IPS-15b (cell line): Measurements from ENCODE around the gene CD79A.
A peak's percentile ranks its signal among the peaks of the same experiment; 100 is the strongest.
"Not testable (repeated sequence)": the region's sequence is repeated elsewhere in the genome, so short reads cannot be mapped to it uniquely, and the experiment has no call there.

Experiments
- H3K27me3 ChIP-seq: one replicate; pipeline ENCODE4 v1.6.1; 2013; ENCODE audit warnings: low read length; ENCODE audit not compliant: control insufficient read depth, insufficient read depth
- H3K36me3 ChIP-seq: one replicate; pipeline ENCODE4 v1.6.1; 2013; ENCODE audit warnings: low read length; ENCODE audit not compliant: control insufficient read depth, insufficient read depth
- H3K4me1 ChIP-seq: one replicate; pipeline ENCODE4 v1.6.1; 2013; ENCODE audit warnings: mild to moderate bottlenecking, low read length; ENCODE audit not compliant: control insufficient read depth, insufficient read depth
- H3K4me3 ChIP-seq: one replicate; pipeline ENCODE4 v1.5.1; 2013; ENCODE audit warnings: low read depth, low read length
- H3K9ac ChIP-seq: one replicate; pipeline ENCODE4 v1.6.1; 2013; ENCODE audit warnings: low read depth, mild to moderate bottlenecking, low read length
- H3K9me3 ChIP-seq: one replicate; pipeline ENCODE4 v1.6.1; 2013; ENCODE audit warnings: mild to moderate bottlenecking, low read length; ENCODE audit not compliant: control insufficient read depth, insufficient read depth

The CD79A gene

GRCh38 chr19:41910992-41911888 is 34.2 kb downstream of the CD79A start:
- peaks cover 72% of the 10 kb centered on the region for H3K27me3 ChIP-seq
- H3K4me3 ChIP-seq: no peak overlapping the region
- H3K4me1 ChIP-seq: no peaks in the 10 kb centered on the region
- H3K36me3 ChIP-seq: no peaks in the 10 kb centered on the region
- no peak overlapping the region for H3K9ac ChIP-seq
- H3K9me3 ChIP-seq: no peaks in the 10 kb centered on the region

GRCh38 chr19:41911889-41912731 is 35.0 kb downstream of the CD79A start:
- H3K4me3 ChIP-seq: peak overlapping the region; percentile 54
- H3K4me1 ChIP-seq: no peaks in the 10 kb centered on the region
- H3K9me3 ChIP-seq: no peaks in the 10 kb centered on the region
- H3K36me3 ChIP-seq: no peaks in the 10 kb centered on the region
- H3K9ac ChIP-seq: no peak overlapping the region
- H3K27me3 ChIP-seq: peaks cover 81% of the 10 kb centered on the region

- H3K9ac ChIP-seq: no peak overlapping the region
- peak overlapping the region; percentile 54 for H3K4me3 ChIP-seq
- no peaks in the 10 kb centered on the region for H3K36me3 ChIP-seq
- no peaks in the 10 kb centered on the region for H3K4me1 ChIP-seq
- no peaks in the 10 kb centered on the region for H3K9me3 ChIP-seq
- H3K27me3 ChIP-seq: peaks cover 89% of the 10 kb centered on the region
Observed at GRCh38 chr19:41912899-41913537, 35.9 kb downstream of the CD79A start.

- no peaks in the 10 kb centered on the region for H3K4me1 ChIP-seq
- H3K4me3 ChIP-seq: peak overlapping the region; percentile 54
- H3K9me3 ChIP-seq: no peaks in the 10 kb centered on the region
- no peaks in the 10 kb centered on the region for H3K36me3 ChIP-seq
- H3K27me3 ChIP-seq: peaks cover 96% of the 10 kb centered on the region
- no peak overlapping the region for H3K9ac ChIP-seq
Observed at GRCh38 chr19:41913538-41914423, 36.7 kb downstream of the CD79A start.

- not testable (repeated sequence) for H3K4me1 ChIP-seq, H3K9me3 ChIP-seq, H3K9ac ChIP-seq, H3K36me3 ChIP-seq
- peak overlapping the region; percentile 54 for H3K4me3 ChIP-seq
- peaks cover 97% of the 10 kb centered on the region for H3K27me3 ChIP-seq
Observed at GRCh38 chr19:41914424-41914834, 37.4 kb downstream of the CD79A start.

- Histone ChIP-seq H3K27me3 (peaks cover 97% of the 10 kb centered on the region), H3K4me1 (no peaks in the 10 kb centered on the region), H3K36me3 (no peaks in the 10 kb centered on the region), H3K9ac (no peak overlapping the region), H3K9me3 (no peaks in the 10 kb centered on the region), H3K4me3 (peak overlapping the region; percentile 43)
Observed at GRCh38 chr19:41915021-41915775, 38.1 kb downstream of the CD79A start.

- peaks cover 97% of the 10 kb centered on the region for H3K27me3 ChIP-seq
- no peak overlapping the region for H3K9ac ChIP-seq
- H3K9me3 ChIP-seq: no peaks in the 10 kb centered on the region
- no peaks in the 10 kb centered on the region for H3K36me3 ChIP-seq
- no peak overlapping the region for H3K4me3 ChIP-seq
- no peaks in the 10 kb centered on the region for H3K4me1 ChIP-seq
Observed at GRCh38 chr19:41915776-41916414, 38.8 kb downstream of the CD79A start.

- H3K9ac ChIP-seq: no peak overlapping the region
Observed at GRCh38 chr19:41917676-41918075, 40.6 kb downstream of the CD79A start.

GRCh38 chr19:41918095-41918494 is 41.0 kb downstream of the CD79A start:
- Histone ChIP-seq H3K9ac (no peak overlapping the region), H3K4me1 (no peaks in the 10 kb centered on the region), H3K36me3 (no peaks in the 10 kb centered on the region), H3K9me3 (no peaks in the 10 kb centered on the region), H3K27me3 (peaks cover 97% of the 10 kb centered on the region), H3K4me3 (no peak overlapping the region)

More at GRCh38 chr19:41917676-41918075, 40.6 kb downstream of the CD79A start:
- peaks cover 97% of the 10 kb centered on the region for H3K27me3 ChIP-seq
- no peak overlapping the region for H3K4me3 ChIP-seq
- no peaks in the 10 kb centered on the region for H3K9me3 ChIP-seq
- no peaks in the 10 kb centered on the region for H3K36me3 ChIP-seq
- no peaks in the 10 kb centered on the region for H3K4me1 ChIP-seq

- Histone ChIP-seq H3K9ac (no peak overlapping the region), H3K4me1 (no peaks in the 10 kb centered on the region), H3K4me3 (no peak overlapping the region), H3K27me3 (peaks cover 95% of the 10 kb centered on the region), H3K9me3 (no peaks in the 10 kb centered on the region), H3K36me3 (no peaks in the 10 kb centered on the region)
Observed at GRCh38 chr19:41918653-41919244, 41.7 kb downstream of the CD79A start.
